IMR-90 (cell line): Measurements from ENCODE around the gene IFNL3.

Experiments used
- BHLHE40 ChIP-seq: fragments of 150-350 bp; IDR thresholded peaks from 2 replicates; pipeline ENCODE4 v1.6.1; 2016; ENCODE audit warnings: mild to moderate bottlenecking, low read depth, low read length
- CHD1 ChIP-seq: IDR thresholded peaks from 2 replicates; pipeline ENCODE4 v1.6.1; 2012; ENCODE audit warnings: low read depth, low read length, improper control_type of control experiment
- ELK1 ChIP-seq: fragments of 150-350 bp; IDR thresholded peaks from 2 replicates; pipeline ENCODE4 v1.6.1; 2016; ENCODE audit warnings: low read depth, mild to moderate bottlenecking, low read length, moderate library complexity, borderline replicate concordance
- MAFK ChIP-seq: IDR thresholded peaks from 2 replicates; pipeline ENCODE4 v1.6.1; 2012; ENCODE audit warnings: low read depth, low read length, improper control_type of control experiment
- MXI1 ChIP-seq: IDR thresholded peaks from 2 replicates; pipeline ENCODE4 v1.6.1; 2012; ENCODE audit warnings: low read depth, mild to moderate bottlenecking, low read length, moderate library complexity, borderline replicate concordance
- POLR2A ChIP-seq: IDR thresholded peaks from 2 replicates; pipeline ENCODE4 v1.6.1; 2012; ENCODE audit warnings: mild to moderate bottlenecking, low read depth, low read length
- RAD21 ChIP-seq: IDR thresholded peaks from 2 replicates; pipeline ENCODE4 v1.6.1; 2012; ENCODE audit warnings: low read length, improper control_type of control experiment
- RFX5 ChIP-seq: IDR thresholded peaks from 2 replicates; pipeline ENCODE4 v1.8.0; 2012; ENCODE audit warnings: low read depth, mild to moderate bottlenecking, low read length, moderate library complexity
- TF ChIP-seq, protein P1 (sequence below): conservative IDR thresholded peaks from 2 replicates; pipeline ENCODE4 v1.5.1; 2012; ENCODE audit warnings: mild to moderate bottlenecking, low read depth, low read length, improper control_type of control experiment
- TF ChIP-seq, protein P2 (sequence below): fragments of 150-350 bp; IDR thresholded peaks from 2 replicates; pipeline ENCODE4 v1.6.1; 2017; ENCODE audit warnings: mild to moderate bottlenecking, antibody characterized with exemption, low read length, low read depth

DNA sequence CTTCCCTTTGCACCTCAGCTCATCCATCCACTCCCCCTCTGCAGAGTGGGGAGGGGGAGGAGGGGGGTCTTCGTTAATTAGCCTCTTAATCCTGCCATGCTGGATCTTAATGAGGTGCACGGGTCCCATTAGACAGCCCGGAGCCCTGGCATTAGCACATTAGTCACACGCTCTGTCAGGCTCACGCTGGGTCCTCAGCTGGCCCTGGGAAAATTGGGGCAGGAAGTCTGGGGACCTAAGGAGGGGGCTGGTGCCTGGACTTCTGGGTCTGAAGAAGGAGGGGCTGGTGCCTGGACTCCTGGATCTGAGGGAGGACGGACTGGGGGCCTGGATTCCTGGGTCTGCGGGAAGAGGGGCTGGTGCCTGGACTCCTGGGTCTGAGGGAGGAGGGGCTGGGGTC lies 48.5 kb downstream of the IFNL3 start:
- TF ChIP-seq, protein P1, sequence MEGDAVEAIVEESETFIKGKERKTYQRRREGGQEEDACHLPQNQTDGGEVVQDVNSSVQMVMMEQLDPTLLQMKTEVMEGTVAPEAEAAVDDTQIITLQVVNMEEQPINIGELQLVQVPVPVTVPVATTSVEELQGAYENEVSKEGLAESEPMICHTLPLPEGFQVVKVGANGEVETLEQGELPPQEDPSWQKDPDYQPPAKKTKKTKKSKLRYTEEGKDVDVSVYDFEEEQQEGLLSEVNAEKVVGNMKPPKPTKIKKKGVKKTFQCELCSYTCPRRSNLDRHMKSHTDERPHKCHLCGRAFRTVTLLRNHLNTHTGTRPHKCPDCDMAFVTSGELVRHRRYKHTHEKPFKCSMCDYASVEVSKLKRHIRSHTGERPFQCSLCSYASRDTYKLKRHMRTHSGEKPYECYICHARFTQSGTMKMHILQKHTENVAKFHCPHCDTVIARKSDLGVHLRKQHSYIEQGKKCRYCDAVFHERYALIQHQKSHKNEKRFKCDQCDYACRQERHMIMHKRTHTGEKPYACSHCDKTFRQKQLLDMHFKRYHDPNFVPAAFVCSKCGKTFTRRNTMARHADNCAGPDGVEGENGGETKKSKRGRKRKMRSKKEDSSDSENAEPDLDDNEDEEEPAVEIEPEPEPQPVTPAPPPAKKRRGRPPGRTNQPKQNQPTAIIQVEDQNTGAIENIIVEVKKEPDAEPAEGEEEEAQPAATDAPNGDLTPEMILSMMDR, result no peak
- TF ChIP-seq, protein P2, sequence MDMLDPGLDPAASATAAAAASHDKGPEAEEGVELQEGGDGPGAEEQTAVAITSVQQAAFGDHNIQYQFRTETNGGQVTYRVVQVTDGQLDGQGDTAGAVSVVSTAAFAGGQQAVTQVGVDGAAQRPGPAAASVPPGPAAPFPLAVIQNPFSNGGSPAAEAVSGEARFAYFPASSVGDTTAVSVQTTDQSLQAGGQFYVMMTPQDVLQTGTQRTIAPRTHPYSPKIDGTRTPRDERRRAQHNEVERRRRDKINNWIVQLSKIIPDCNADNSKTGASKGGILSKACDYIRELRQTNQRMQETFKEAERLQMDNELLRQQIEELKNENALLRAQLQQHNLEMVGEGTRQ, result no peak
- TF ChIP-seq ELK1 (no peak), POLR2A (no peak), BHLHE40 (no peak), RFX5 (no peak), RAD21 (no peak), CHD1 (no peak), MXI1 (no peak), MAFK (no peak)
